Measurements from ENCODE around the gene WDR64.

The WDR64 gene

GRCh38 chr1:241848686-241849344 is 196.7 kb downstream of the WDR64 start:
- Mint-ChIP-seq H3K4me3 (peak overlapping the region; percentile 92), H3K4me1 (ENCODE audit: low read depth) (peaks cover 14% of the 10 kb centered on the region), H3K36me3 (ENCODE audit: low read depth) (peaks cover 14% of the 10 kb centered on the region), H3K27me3 (no peaks in the 10 kb centered on the region), H3K9me3 (no peaks in the 10 kb centered on the region), H3K27ac (peak overlapping the region; percentile 99)
- intact Hi-C loops (cut with micrococcal nuclease): loop anchor here (5.0 kb wide), 1 partner anchor 332 kb away; the partner anchor contains the start of gene FH

- H3K36me3 Mint-ChIP-seq (ENCODE audit: low read depth): peaks cover 14% of the 10 kb centered on the region
- no peaks in the 10 kb centered on the region for H3K9me3 Mint-ChIP-seq
- no peak overlapping the region for H3K27ac Mint-ChIP-seq
- no peak overlapping the region for H3K4me3 Mint-ChIP-seq
- intact Hi-C loops (cut with micrococcal nuclease): loop anchor here (5.0 kb wide), 1 partner anchor 332 kb away; the partner anchor contains the start of gene FH
- no peaks in the 10 kb centered on the region for H3K27me3 Mint-ChIP-seq
- peaks cover 14% of the 10 kb centered on the region for H3K4me1 Mint-ChIP-seq (ENCODE audit: low read depth)
Measured at GRCh38 chr1:241849345-241849695, 197.2 kb downstream of the WDR64 start.
